DMS153 treated with DMSO at 0.1 percent for 48 hours (cell line): Measurements from ENCODE around the gene DDA1.
"Not testable (repeated sequence)": the region's sequence is repeated elsewhere in the genome, so short reads cannot be mapped to it uniquely, and the experiment has no call there.

Source experiments
- DNase-seq: peaks from one replicate; lab custom pipeline; 2025; ENCODE audit not compliant: unreplicated experiment; lab: John Stamatoyannopoulos, UW

The DDA1 gene

GRCh38 chr19:17286752-17287151 is 22.6 kb upstream of the DDA1 start:
- no peak for DNase-seq

- DNase-seq, result no peak
These were observed 19.9 kb upstream of the DDA1 start for GRCh38 chr19:17289489-17289888.

DNA sequence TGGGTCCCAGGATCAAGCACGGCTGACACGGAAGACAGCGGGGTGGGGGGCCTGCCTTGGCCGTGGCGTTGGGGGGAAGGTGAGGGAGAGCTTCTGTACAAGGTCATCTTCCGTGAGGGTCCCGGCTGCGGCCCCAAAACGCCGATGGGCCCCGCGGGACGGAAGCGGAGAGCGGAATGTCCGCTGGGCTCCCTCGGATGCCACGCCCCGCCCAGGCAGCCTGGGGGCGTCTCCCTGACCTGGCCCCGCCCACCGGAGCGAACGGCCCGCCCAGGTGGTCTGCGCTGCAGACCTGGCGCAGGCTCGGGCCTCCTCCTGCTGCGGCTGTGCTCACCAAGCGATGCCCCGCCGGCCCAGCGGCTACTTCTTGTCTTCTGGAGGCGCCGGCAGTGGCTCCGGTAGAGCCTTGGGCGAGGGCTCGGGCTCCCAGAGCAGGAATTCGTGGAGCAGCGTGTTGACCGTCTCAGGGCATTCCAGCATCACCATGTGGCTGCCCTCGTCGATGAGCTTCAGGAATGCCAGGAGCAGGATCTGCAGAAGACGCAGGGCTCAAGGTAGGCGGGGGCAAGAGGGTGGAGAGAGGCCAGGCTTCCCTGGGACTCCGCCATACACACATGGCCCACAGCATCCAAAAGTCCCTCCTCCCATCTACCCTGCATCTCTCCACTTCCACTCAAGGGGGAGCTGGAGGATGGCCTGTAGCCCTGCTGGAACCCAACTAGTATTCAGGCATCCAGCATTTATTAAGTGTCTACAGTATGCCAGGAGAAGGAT is 16.9 kb upstream of the DDA1 start:
- no peak for DNase-seq

GRCh38 chr19:17293605-17294004 is 15.8 kb upstream of the DDA1 start:
- DNase-seq, result no peak

DNA sequence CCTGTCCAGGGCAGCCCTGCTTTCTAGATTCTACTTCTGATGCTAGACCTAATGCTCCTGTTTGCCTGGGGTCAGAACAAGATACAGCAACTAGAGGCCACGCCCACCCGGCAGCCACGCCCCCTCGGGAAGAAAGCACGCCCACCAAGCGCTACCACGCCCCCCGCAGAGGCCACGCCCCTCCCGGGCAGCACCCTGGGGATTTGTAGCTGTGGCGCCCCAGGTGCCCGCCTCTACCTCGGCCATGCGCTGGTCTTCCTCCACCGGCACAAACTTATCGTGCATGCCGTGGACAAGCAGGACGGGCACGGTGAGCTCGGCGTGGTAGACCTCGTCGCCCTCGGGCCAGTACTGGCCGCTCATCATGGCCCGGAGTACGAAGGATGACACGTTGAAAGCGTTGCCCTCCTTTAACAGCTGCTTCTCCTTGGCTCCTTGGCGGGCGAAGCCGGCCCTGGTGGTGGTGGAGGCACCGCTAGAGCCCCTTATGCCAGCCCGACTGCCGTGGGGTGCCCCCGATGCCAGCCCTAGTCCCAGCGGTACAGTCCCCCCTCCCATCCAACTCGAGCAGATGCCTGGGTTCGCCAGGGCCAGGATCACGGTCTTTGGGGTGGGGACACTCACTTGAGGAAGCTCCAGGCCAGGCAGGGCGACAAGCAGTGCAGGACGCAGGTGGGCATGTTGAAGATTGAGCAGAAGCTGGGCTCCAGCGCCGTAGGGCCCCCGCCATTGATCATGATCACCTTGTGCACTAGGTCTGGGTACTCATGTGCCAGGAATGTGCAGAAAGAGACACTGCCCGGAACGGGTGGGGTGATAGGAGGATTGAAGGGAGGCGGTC is 15.1 kb upstream of the DDA1 start:
- DNase-seq, result no peak

GRCh38 chr19:17295551-17295950 is 13.8 kb upstream of the DDA1 start:
- DNase-seq, result not testable (repeated sequence)

- DNase-seq, result no peak
These were observed 13.1 kb upstream of the DDA1 start for GRCh38 chr19:17296273-17296672.

GRCh38 chr19:17296976-17297375 is 12.4 kb upstream of the DDA1 start:
- DNase-seq, result no peak

GRCh38 chr19:17300992-17301619 is 8.3 kb upstream of the DDA1 start:
- DNase-seq, result no peak

DNA sequence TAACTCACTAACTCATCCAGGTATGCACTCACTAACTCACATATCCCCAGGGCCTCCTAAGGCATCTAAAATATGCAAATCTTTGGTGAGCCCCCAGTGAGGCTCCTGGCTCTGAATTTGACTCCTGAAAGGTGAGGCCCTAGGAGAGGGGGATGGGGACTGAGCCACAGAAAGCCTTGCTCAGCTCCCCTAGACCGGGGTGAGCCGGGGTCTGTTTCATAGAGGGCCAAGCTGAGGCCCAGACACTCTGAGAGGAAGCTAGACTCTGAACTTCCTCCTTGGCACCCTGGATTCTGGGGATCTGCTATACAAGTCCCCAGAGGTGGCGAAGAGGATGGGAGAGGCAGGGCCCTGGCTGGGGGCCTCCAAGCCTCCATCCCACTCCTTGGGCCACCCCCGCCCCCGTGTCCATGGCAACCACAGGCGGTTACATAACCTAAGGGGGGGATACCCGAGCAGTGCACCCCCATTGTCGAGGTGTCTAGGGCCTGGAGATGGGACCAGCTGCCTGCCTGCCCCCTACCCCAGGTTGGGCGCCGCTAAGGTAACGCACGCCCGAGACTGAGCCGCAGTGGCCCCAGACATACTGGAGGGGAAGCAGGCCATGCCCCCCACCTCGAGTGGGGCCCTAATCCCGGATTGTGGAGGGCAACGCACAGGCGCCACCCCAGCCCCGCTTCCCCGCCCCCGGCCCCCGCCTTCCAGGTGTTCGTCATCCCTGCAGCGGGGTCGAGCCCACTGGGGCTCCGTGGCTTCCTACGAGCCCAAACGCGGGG is 6.8 kb upstream of the DDA1 start:
- no peak for DNase-seq

- peak; percentile 90 for DNase-seq
These were observed 6.0 kb upstream of the DDA1 start, which contains the start of gene ABHD8 for GRCh38 chr19:17303167-17303939. ABHD8 (minus strand) TSS chr19:17303425; CDS start chr19:17301616, 1,809 bp downstream.

GRCh38 chr19:17303940-17304267 is 5.5 kb upstream of the DDA1 start:
- no peak for DNase-seq

DNA sequence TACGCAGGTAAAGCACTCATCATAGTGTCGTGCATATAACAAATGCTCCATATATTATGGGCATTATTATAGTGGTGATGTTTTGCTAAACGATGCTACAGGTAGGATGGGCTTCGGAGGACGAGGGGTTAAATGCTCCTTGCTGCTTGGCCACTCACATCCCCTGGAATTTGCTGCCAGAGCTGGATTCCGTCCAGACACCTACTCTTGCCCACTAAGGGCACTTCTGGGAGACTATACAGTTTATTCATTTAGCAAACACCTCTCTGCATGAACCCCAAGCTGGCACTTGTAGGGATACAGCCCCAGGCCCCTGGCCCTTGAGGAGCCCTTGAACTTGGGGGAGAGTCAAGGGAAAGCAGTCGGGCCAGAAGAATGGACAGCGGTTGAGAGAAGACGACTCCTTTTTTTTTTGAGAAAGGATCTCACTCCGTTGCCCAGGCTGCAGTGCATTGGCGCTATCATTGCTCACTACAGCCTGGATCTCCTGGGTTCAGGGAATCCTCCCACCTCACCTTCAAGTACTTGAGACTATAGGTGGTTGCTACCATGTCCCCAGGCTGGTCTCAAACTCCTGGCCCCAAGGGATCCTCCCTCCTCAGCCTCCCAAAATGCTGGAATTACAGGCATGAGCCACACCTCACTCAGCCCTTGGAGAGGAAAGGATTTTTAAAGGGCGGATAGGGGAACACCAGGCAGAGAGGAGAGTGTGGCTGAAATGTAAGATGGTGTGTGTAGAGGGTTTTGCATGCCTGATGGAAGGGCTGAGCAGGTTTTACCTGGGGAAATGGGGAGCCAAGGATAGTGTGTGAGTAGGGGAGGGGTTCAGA is 4.8 kb upstream of the DDA1 start:
- no peak for DNase-seq

- no peak for DNase-seq
These were observed 4.2 kb upstream of the DDA1 start for GRCh38 chr19:17305216-17305516.

- peak; percentile 98 for DNase-seq
These were observed 3.7 kb upstream of the DDA1 start, which contains the start of gene MRPL34 for GRCh38 chr19:17305517-17306284. MRPL34 (plus strand) TSS chr19:17305872; CDS start chr19:17305893, 21 bp downstream.

DNA sequence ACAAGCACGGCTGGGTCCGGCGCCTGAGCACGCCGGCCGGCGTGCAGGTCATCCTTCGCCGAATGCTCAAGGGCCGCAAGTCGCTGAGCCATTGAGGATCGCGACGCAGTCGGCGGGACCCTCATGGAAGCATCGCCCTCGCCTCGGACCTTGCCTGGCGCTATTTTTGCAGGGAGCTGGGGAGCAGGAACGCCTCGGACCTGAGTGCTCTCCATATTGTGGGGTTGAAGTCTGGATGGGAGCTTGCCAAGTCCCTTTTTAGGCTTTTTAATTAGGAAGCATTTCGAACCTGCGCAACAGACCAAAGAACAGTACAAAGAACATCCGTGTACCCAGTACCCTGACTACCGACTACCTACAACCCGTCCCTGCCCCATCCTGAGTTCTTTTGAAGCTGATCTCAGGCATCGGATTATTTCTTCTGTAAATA is 3.1 kb upstream of the DDA1 start:
- DNase-seq, result no peak

DNA sequence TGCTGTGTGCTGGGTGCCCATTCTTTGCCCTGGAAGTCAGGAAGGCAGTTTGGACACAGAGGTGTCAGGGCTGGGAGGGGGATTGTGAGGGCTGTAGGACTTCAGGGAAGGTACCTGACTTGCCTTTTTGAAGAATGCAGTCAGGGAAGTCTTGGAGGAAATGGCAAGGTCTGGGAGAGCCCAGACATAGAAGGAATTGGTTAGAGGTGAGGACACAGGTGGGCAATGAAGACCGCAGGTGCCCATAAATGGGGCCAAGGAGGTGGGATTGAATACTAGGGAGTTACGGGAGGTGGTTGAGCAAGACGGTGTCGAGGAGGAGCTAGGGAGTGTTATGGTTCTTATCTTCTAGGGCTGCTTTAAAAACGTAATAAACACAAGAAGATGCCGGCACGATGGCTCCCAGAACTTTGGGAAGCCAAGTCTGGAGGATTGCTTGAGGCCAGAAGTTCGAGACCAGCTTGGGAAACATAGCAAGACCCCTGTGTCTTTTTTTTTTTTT is 1.4 kb upstream of the DDA1 start:
- DNase-seq, result no peak

DNA sequence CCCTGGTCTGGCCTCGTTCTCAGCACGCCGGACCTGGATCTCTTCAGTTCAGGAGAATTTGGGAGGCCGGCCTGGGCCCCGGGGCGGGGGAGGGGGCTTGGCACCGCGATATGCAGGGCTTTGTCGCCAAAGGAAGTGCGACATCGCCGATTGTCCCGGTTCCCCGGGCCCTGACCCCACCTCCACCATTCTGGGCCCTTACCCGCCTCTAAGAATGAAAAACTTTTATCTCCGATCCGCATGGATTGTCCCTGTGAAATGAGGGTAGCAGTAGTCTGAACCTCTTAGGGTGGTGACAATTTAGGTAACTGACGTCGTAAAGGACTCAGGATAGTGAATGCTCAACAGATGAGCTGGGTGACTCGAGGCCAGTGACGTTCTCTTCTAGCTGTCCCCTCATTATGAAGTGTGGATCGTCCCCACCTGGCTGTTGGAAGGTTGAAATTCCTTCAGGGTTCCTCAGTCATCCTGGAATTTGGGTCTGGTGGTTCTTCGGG is 650 bp downstream of the DDA1 start:
- no peak for DNase-seq
